ENCODE data around the gene STK32B. TPM values are rescaled to one million over a fixed set of nuclear protein-coding genes. Genes with fewer than 3 reads are reported as not detected.

Gene STK32B
- total and polyA plus RNA-seq, 12 donors: 0.12 to 0.68 (median 0.34) TPM

- no peak overlapping the region for H3K27ac ChIP-seq
- no peaks in the 10 kb centered on the region for H3K36me3 ChIP-seq
- WGBS, 2 donors: 57 to 68% methylated on average over 7 of the region's 7 CpGs
- no peak for TF ChIP-seq CTCF (IDR thresholded peaks at IDR 0.05)
- H3K9me3 ChIP-seq: peaks cover 0 to 10% (median 0%) of the 10 kb centered on the region in 11 donors
- H3K4me1 ChIP-seq: no peaks in the 10 kb centered on the region
- no peak overlapping the region for H3K4me3 ChIP-seq
- DNase-seq (no peak), ATAC-seq (no peak)
- intact Hi-C loops (cut with DNase I): no loop called here
- H3K27me3 ChIP-seq: peaks cover 0 to 30% (median 11%) of the 10 kb centered on the region in 7 donors
Measured at GRCh38 chr4:5127556-5127955, 76.3 kb downstream of the STK32B start.

- intact Hi-C loops (cut with DNase I): no loop called here
- no peak for TF ChIP-seq CTCF (IDR thresholded peaks at IDR 0.05)
- 47 to 54% methylated on average over 5 of the region's 5 CpGs for WGBS, 2 donors
- Histone ChIP-seq H3K9me3 (peaks cover 0 to 10% (median 0%) of the 10 kb centered on the region in 11 donors), H3K27me3 (peaks cover 0 to 30% (median 11%) of the 10 kb centered on the region in 7 donors), H3K27ac (no peak overlapping the region), H3K4me3 (no peak overlapping the region), H3K36me3 (no peaks in the 10 kb centered on the region), H3K4me1 (no peaks in the 10 kb centered on the region)
- ATAC-seq (no peak), DNase-seq (no peak)
Measured at GRCh38 chr4:5128569-5128968, 77.3 kb downstream of the STK32B start.

- 86 to 89% methylated on average over 2 of the region's 2 CpGs for WGBS, 2 donors
- Histone ChIP-seq H3K4me1 (no peaks in the 10 kb centered on the region), H3K27me3 (peaks cover 0 to 21% (median 4%) of the 10 kb centered on the region in 7 donors), H3K36me3 (no peaks in the 10 kb centered on the region), H3K9me3 (peaks cover 0 to 10% (median 0%) of the 10 kb centered on the region in 11 donors), H3K27ac (no peak overlapping the region), H3K4me3 (no peak overlapping the region)
- intact Hi-C loops (cut with DNase I): no loop called here
- no peak for TF ChIP-seq CTCF (IDR thresholded peaks at IDR 0.05)
- no peak for DNase-seq
- no peak for ATAC-seq
Measured at GRCh38 chr4:5133201-5133600, 81.9 kb downstream of the STK32B start.

- 62 to 69% methylated on average over 4 of the region's 4 CpGs for WGBS, 2 donors
- no peaks in the 10 kb centered on the region for H3K4me1 ChIP-seq
- ATAC-seq (no peak), DNase-seq (no peak)
- intact Hi-C loops (cut with DNase I): no loop called here
- peaks cover 0 to 10% (median 0%) of the 10 kb centered on the region in 11 donors for H3K9me3 ChIP-seq
- H3K4me3 ChIP-seq: no peak overlapping the region
- H3K27ac ChIP-seq: no peak overlapping the region
- no peaks in the 10 kb centered on the region for H3K36me3 ChIP-seq
- peaks cover 0 to 15% (median 4%) of the 10 kb centered on the region in 7 donors for H3K27me3 ChIP-seq
- TF ChIP-seq CTCF (IDR thresholded peaks at IDR 0.05): no peak
Measured at GRCh38 chr4:5133933-5134594, 82.8 kb downstream of the STK32B start.

Data from heart right ventricle (tissue), 16 donors.